HCT116 (cell line): ENCODE measurements around the gene KDM3B. TPM values are rescaled to one million over a fixed set of nuclear protein-coding genes. Genes with fewer than 3 reads are reported as not detected.

Experiments used
- ATAC-seq: fragments of 200-7000 bp; cut with Tn5 transposase; 2 replicates; pipeline ENCODE4 v1.9.1; 2020; ENCODE audit warnings: mild to moderate bottlenecking, moderate library complexity
- BruUV-seq: library from RNA; stranded (reverse); fragments of 400-500 nt; replicated peaks from 2 replicates; lab custom pipeline; 2021; lab: Mats Ljungman, UMichigan
- CTCF ChIA-PET: fragments of 300-600 bp; sonication (Branson Sonifier 250); formaldehyde crosslinking; loops from one replicate; lab custom pipeline; 2021; ENCODE audit warnings: antibody characterized with exemption; lab: Charles Lee
- POLR2A ChIA-PET: fragments of 300-600, 350-600 bp; sonication (Branson Sonifier 250); formaldehyde crosslinking; loops from one replicate; lab custom pipeline; 2021; ENCODE audit warnings: antibody characterized with exemption; lab: Charles Lee
- RAD21 ChIA-PET, 2 experiments: fragments of 300-600 bp; sonication (Branson Sonifier 250); formaldehyde crosslinking; loops; one replicate each; lab custom pipeline; 2023; ENCODE audit warnings: low total read pairs in 2 of 2; ENCODE audit not compliant: uncharacterized antibody in 2 of 2, unreplicated experiment in 2 of 2, low non-redundant PET in 1 of 2; lab: Charles Lee
- DNase-seq: peaks from one replicate; pipeline ENCODE4 v3.0.0-alpha.2; 2010; ENCODE audit warnings: low read depth, low spot score
- H2AFZ ChIP-seq: fragments of 200-600 bp; shearing (Covaris generic), sonication (generic); 2 replicates; pipeline ENCODE4 v1.6.1; 2017; ENCODE audit warnings: low read depth, mixed run types, mixed read lengths, antibody characterized with exemption, low read length; ENCODE audit not compliant: poor library complexity, severe bottlenecking
- H3K27ac ChIP-seq: 2 replicates; pipeline ENCODE4 v1.5.1; 2012; ENCODE audit warnings: low read depth, low read length
- H3K27me3 ChIP-seq: fragments of 200-600 bp; sonication (generic); 2 replicates; pipeline ENCODE4 v1.6.1; 2016; ENCODE audit warnings: mixed run types, low read length, mixed read lengths; ENCODE audit not compliant: insufficient read depth
- H3K36me3 ChIP-seq, 2 experiments: fragments of 200-500 bp in 1 of 2; fragments of 200-600 bp in 1 of 2; sonication (Bioruptor generic) in 1 of 2; sonication (generic) in 1 of 2; 2 replicates each; pipeline versions ENCODE4 v1.5.1 to v1.6.1; 2014 to 2016; ENCODE audit warnings: low read length in 2 of 2, inconsistent platforms in 1 of 2, mixed read lengths in 1 of 2, mixed run types in 1 of 2; ENCODE audit not compliant: insufficient read depth in 2 of 2, control insufficient read depth in 1 of 2
- H3K4me1 ChIP-seq, 2 experiments: fragments of 200-600 bp in 1 of 2; sonication (generic) in 1 of 2; 2 replicates each; pipeline versions ENCODE4 v1.5.1 to v1.6.1; 2012 to 2017; ENCODE audit warnings: low read length in 2 of 2, inconsistent platforms in 1 of 2, mild to moderate bottlenecking in 1 of 2, mixed read lengths in 1 of 2, mixed run types in 1 of 2, moderate library complexity in 1 of 2; ENCODE audit not compliant: insufficient read depth in 2 of 2, control insufficient read depth in 1 of 2
- H3K4me2 ChIP-seq: fragments of 200-600 bp; sonication (generic); 2 replicates; pipeline ENCODE4 v1.6.1; 2017; ENCODE audit warnings: mixed run types, low read length, mixed read lengths
- H3K4me3 ChIP-seq, 2 experiments: fragments of 200-600 bp in 1 of 2; sonication (generic) in 1 of 2; replicated peaks in 1 of 2; 2 replicates each; pipeline ENCODE4 v1.5.1; 2011 to 2016; ENCODE audit warnings: low read length in 2 of 2, control low read depth in 1 of 2, low read depth in 1 of 2, mild to moderate bottlenecking in 1 of 2, mixed read lengths in 1 of 2, mixed run types in 1 of 2
- H3K79me2 ChIP-seq: fragments of 200-600 bp; sonication (generic); 2 replicates; pipeline ENCODE4 v1.6.1; 2017; ENCODE audit warnings: mild to moderate bottlenecking, mixed run types, low read length, moderate library complexity, mixed read lengths; ENCODE audit not compliant: insufficient read depth
- H3K9ac ChIP-seq: fragments of 200-600 bp; sonication (generic); 2 replicates; pipeline ENCODE4 v1.6.1; 2016; ENCODE audit warnings: low read length, mixed read lengths
- H3K9me2 ChIP-seq: fragments of 200-600 bp; sonication (generic), shearing (Covaris generic); 2 replicates; pipeline ENCODE4 v1.6.1; 2017; ENCODE audit warnings: mixed run types, mild to moderate bottlenecking, moderate library complexity; ENCODE audit not compliant: insufficient read depth
- H3K9me3 ChIP-seq, 2 experiments: fragments of 200-500 bp in 1 of 2; fragments of 200-600 bp in 1 of 2; sonication (Bioruptor generic) in 1 of 2; sonication (generic) in 1 of 2; 2 replicates each; pipeline ENCODE4 v1.6.1; 2014 to 2017; ENCODE audit warnings: low read length in 2 of 2, mixed read lengths in 2 of 2, inconsistent platforms in 1 of 2, low read depth in 1 of 2, mild to moderate bottlenecking in 1 of 2, mixed run types in 1 of 2, moderate library complexity in 1 of 2; ENCODE audit not compliant: control insufficient read depth in 1 of 2, insufficient read depth in 1 of 2
- H4K20me1 ChIP-seq: fragments of 200-600 bp; sonication (generic), shearing (Covaris generic); 2 replicates; pipeline ENCODE4 v1.6.1; 2017; ENCODE audit warnings: mixed run types, mild to moderate bottlenecking, moderate library complexity; ENCODE audit not compliant: insufficient read depth
- CBX3 ChIP-seq: IDR thresholded peaks from 2 replicates; pipeline ENCODE4 v1.6.1; 2012; ENCODE audit warnings: low read depth
- EGR1 ChIP-seq: IDR thresholded peaks from 2 replicates; pipeline ENCODE4 v1.6.1; 2012; ENCODE audit warnings: low read depth
- EZH2phosphoT487 ChIP-seq: fragments of 200-600 bp; IDR thresholded peaks from 2 replicates; pipeline ENCODE4 v1.6.1; 2018; ENCODE audit warnings: antibody characterized with exemption, borderline replicate concordance
- SIN3A ChIP-seq: IDR thresholded peaks from 2 replicates; pipeline ENCODE4 v1.6.1; 2012; ENCODE audit warnings: low read depth
- TCF7L2 ChIP-seq: IDR thresholded peaks from 2 replicates; pipeline ENCODE4 v1.7.0; 2011; ENCODE audit warnings: borderline replicate concordance, inconsistent platforms; ENCODE audit not compliant: insufficient read depth, insufficient read length; ENCODE audit errors: extremely low read depth
- ZNF274 ChIP-seq: fragments of 200-500 bp; sonication (Bioruptor generic); IDR thresholded peaks from 2 replicates; pipeline ENCODE4 v1.6.1; 2014; ENCODE audit warnings: mild to moderate bottlenecking, low read depth, low read length, inconsistent platforms
- intact Hi-C: fragments of 100-400 bp; cut with micrococcal nuclease; formaldehyde crosslinking; loops from 2 replicates; pipeline ENCODE4 v1.10.0; 2022
- total RNA-seq: library from RNA; stranded (reverse); gene quantifications from one replicate; pipeline ENCODE4 v1.2.1, GENCODE V29; 2021; ENCODE audit not compliant: unreplicated experiment
- TF ChIP-seq, protein P1 (sequence below): IDR thresholded peaks from 2 replicates; pipeline ENCODE4 v1.6.1; 2011; ENCODE audit warnings: mild to moderate bottlenecking, low read length, moderate library complexity; ENCODE audit not compliant: insufficient replicate concordance; ENCODE audit errors: extremely low read depth
- TF ChIP-seq, protein P2 (sequence below), 3 experiments: fragments of 200-600 bp in 1 of 3; sonication (generic) in 1 of 3; IDR thresholded peaks in 2 of 3; conservative IDR thresholded peaks in 1 of 3; 2 replicates each; pipeline ENCODE4 v1.5.1; 2012 to 2017; ENCODE audit warnings: low read depth in 2 of 3, low read length in 2 of 3, antibody characterized with exemption in 1 of 3, borderline replicate concordance in 1 of 3, control low read depth in 1 of 3, mild to moderate bottlenecking in 1 of 3, mixed read lengths in 1 of 3, mixed run types in 1 of 3, moderate library complexity in 1 of 3; ENCODE audit not compliant: insufficient read depth in 1 of 3

Gene KDM3B
- total RNA-seq, 1 experiment from 2014 or later, result 65.1 TPM

DNA sequence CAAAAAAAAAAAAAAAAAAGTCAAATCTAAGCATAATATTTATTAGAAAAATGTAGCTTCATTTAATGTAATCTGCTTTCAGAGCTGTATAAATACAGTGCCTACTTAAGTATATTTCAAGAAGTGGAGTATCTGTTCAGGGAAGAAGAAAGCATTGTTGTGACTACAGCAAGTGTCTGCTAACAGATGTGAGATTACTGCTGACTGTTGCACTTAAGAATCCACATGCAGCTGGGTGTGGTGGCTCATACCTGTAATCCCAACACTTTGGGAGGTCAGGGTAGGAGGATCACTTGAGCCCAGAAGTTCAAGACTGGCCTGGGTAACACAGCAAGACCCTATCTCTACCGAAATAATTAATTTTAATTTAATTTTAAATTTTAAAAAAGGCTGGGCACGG is 19.0 kb downstream of the KDM3B start:
- no peak for ATAC-seq
- H3K9ac ChIP-seq, result no peak overlapping the region
- peaks cover 5 to 6% of the 10 kb centered on the region in 2 experiments; a peak in 2 of 4 replicates for H3K36me3 ChIP-seq
- H2AFZ ChIP-seq, result no peak overlapping the region
- no peaks in the 10 kb centered on the region for H3K27me3 ChIP-seq
- H3K27ac ChIP-seq, result no peak overlapping the region
- POLR2A ChIA-PET, result no interaction called here
- no peak for DNase-seq
- H3K4me3 ChIP-seq, result no peak overlapping the region
- H3K9me2 ChIP-seq, result no peaks in the 10 kb centered on the region
- H3K4me2 ChIP-seq, result no peak overlapping the region
- H3K4me1 ChIP-seq, result no peaks in the 10 kb centered on the region
- H3K79me2 ChIP-seq, result peaks cover 74% of the 10 kb centered on the region
- RAD21 ChIA-PET, result no interaction called here
- TF ChIP-seq CBX3, result no peak
- TF ChIP-seq SIN3A, result no peak
- TF ChIP-seq, protein P1, sequence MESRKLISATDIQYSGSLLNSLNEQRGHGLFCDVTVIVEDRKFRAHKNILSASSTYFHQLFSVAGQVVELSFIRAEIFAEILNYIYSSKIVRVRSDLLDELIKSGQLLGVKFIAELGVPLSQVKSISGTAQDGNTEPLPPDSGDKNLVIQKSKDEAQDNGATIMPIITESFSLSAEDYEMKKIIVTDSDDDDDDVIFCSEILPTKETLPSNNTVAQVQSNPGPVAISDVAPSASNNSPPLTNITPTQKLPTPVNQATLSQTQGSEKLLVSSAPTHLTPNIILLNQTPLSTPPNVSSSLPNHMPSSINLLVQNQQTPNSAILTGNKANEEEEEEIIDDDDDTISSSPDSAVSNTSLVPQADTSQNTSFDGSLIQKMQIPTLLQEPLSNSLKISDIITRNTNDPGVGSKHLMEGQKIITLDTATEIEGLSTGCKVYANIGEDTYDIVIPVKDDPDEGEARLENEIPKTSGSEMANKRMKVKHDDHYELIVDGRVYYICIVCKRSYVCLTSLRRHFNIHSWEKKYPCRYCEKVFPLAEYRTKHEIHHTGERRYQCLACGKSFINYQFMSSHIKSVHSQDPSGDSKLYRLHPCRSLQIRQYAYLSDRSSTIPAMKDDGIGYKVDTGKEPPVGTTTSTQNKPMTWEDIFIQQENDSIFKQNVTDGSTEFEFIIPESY, result no peak
- no peak for TF ChIP-seq EGR1
- no peaks in the 10 kb centered on the region for H3K9me3 ChIP-seq
- H4K20me1 ChIP-seq, result no peaks in the 10 kb centered on the region; the same call in 1 of the 2 replicates
- CTCF ChIA-PET, result interaction anchor here (1.1 kb wide), 1 partner anchor 20 kb away, joined by 3 read pairs; no protein-coding TSS in a partner anchor
- no TSS peak for BruUV-seq
- intact Hi-C loops, result no loop called here

DNA sequence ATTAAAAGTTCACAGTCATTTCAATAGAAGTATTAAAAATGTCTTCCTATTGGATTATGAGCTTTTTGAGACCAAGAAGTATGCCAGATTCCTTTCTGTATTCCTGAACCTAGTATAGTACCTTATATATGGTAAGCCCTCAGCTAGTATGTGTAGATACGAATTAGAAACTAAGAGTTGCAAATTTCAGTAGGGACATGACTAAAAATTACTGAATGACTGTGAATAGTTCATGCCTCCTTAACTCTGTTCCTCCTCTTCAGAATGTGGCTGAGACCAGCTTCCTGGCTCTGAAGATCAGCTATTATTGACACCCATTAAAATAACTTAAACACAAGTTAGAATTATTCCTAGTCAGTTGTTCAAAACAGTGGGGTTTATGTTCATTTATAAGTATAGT is 19.7 kb downstream of the KDM3B start:
- Histone ChIP-seq H3K9me2 (no peaks in the 10 kb centered on the region), H3K4me3 (no peak overlapping the region), H3K4me2 (no peak overlapping the region), H3K9ac (no peak overlapping the region), H2AFZ (no peak overlapping the region), H3K4me1 (no peaks in the 10 kb centered on the region), H3K79me2 (peaks cover 66% of the 10 kb centered on the region), H3K36me3 (peaks cover 8 to 10% of the 10 kb centered on the region in 2 experiments; a peak in 3 of 4 replicates), H4K20me1 (no peaks in the 10 kb centered on the region; the same call in 1 of the 2 replicates), H3K27ac (no peak overlapping the region), H3K9me3 (no peaks in the 10 kb centered on the region), H3K27me3 (no peaks in the 10 kb centered on the region)
- no peak for DNase-seq
- intact Hi-C loops, result no loop called here
- RAD21 ChIA-PET, result no interaction called here
- POLR2A ChIA-PET, result no interaction called here
- no peak for TF ChIP-seq ZNF274
- TF ChIP-seq TCF7L2, result no peak
- TF ChIP-seq, protein P2, sequence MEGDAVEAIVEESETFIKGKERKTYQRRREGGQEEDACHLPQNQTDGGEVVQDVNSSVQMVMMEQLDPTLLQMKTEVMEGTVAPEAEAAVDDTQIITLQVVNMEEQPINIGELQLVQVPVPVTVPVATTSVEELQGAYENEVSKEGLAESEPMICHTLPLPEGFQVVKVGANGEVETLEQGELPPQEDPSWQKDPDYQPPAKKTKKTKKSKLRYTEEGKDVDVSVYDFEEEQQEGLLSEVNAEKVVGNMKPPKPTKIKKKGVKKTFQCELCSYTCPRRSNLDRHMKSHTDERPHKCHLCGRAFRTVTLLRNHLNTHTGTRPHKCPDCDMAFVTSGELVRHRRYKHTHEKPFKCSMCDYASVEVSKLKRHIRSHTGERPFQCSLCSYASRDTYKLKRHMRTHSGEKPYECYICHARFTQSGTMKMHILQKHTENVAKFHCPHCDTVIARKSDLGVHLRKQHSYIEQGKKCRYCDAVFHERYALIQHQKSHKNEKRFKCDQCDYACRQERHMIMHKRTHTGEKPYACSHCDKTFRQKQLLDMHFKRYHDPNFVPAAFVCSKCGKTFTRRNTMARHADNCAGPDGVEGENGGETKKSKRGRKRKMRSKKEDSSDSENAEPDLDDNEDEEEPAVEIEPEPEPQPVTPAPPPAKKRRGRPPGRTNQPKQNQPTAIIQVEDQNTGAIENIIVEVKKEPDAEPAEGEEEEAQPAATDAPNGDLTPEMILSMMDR (IDR thresholded peaks at IDR 0.05 in 2 of 3, conservative IDR thresholded peaks at IDR 0.05 in 1 of 3; ENCODE audit: borderline replicate concordance in 1 of 3, insufficient read depth in 1 of 3, low read depth in 2 of 3, low read length in 2 of 3), result no peak
- TF ChIP-seq EZH2phosphoT487, result no peak
- no peak for TF ChIP-seq EGR1
- CTCF ChIA-PET, result no interaction called here
- no peak for ATAC-seq
- no TSS peak for BruUV-seq
